CD4-positive, alpha-beta memory T cell (primary cell): ENCODE data around the gene NR1D2. TPM values are rescaled to one million over a fixed set of nuclear protein-coding genes. Genes with fewer than 3 reads are reported as not detected.
A peak's percentile ranks its signal among the peaks of the same experiment; 100 is the strongest.

Experiments
- CTCF ChIA-PET: fragments of 350-600 bp; sonication (Branson Sonifier 250); formaldehyde crosslinking; loops from one replicate; lab custom pipeline; 2021; ENCODE audit warnings: inconsistent platforms; ENCODE audit not compliant: partially characterized antibody; lab: Charles Lee
- POLR2A ChIA-PET: fragments of 350-600 bp; sonication (Branson Sonifier 250); formaldehyde crosslinking; loops from one replicate; lab custom pipeline; 2021; ENCODE audit not compliant: partially characterized antibody; lab: Charles Lee
- DNase-seq, 5 donors: peaks; one replicate each; pipeline versions ENCODE4 v3.0.0 to v3.0.0-alpha.2; 2020 to 2022; ENCODE audit warnings: mixed read lengths in 1 of 5
- H3K27ac ChIP-seq: one replicate; pipeline ENCODE4 v1.7.0; 2013; ENCODE audit warnings: low read depth, low read length
- H3K27me3 ChIP-seq: 2 replicates; pipeline ENCODE4 v1.7.0; 2013; ENCODE audit warnings: mild to moderate bottlenecking, low read length, moderate library complexity; ENCODE audit not compliant: insufficient read depth
- H3K36me3 ChIP-seq: 2 replicates; pipeline ENCODE4 v1.7.0; 2013; ENCODE audit warnings: mild to moderate bottlenecking, low read length, moderate library complexity; ENCODE audit not compliant: insufficient read depth
- H3K4me1 ChIP-seq: 2 replicates; pipeline ENCODE4 v1.7.0; 2013; ENCODE audit warnings: mild to moderate bottlenecking, low read length, moderate library complexity; ENCODE audit not compliant: insufficient read depth
- H3K4me3 ChIP-seq, 2 donors: one replicate each; pipeline ENCODE4 v1.7.0; 2013; ENCODE audit warnings: low read length in 2 of 2, mild to moderate bottlenecking in 1 of 2
- H3K9me3 ChIP-seq, 2 donors: one replicate each; pipeline ENCODE4 v1.7.0; 2013; ENCODE audit warnings: low read length in 2 of 2, control low read depth in 1 of 2; ENCODE audit not compliant: control insufficient read depth in 1 of 2
- H3K27ac Mint-ChIP-seq, 7 donors: one replicate each; pipeline ENCODE4 v1.8.0; 2020 to 2021; ENCODE audit warnings: mixed read lengths in 7 of 7, mild to moderate bottlenecking in 6 of 7, inconsistent platforms in 3 of 7, moderate library complexity in 3 of 7
- H3K27me3 Mint-ChIP-seq, 2 donors: one replicate each; pipeline ENCODE4 v1.8.0; 2020 to 2021; ENCODE audit warnings: mixed read lengths in 2 of 2
- H3K36me3 Mint-ChIP-seq, 2 donors: one replicate each; pipeline ENCODE4 v1.8.0; 2020 to 2021; ENCODE audit warnings: mixed read lengths in 2 of 2, inconsistent platforms in 1 of 2, mild to moderate bottlenecking in 1 of 2
- H3K4me1 Mint-ChIP-seq, 4 donors: one replicate each; pipeline ENCODE4 v1.8.0; 2020 to 2021; ENCODE audit warnings: mixed read lengths in 4 of 4, mild to moderate bottlenecking in 1 of 4
- H3K4me3 Mint-ChIP-seq, 8 donors: one replicate each; pipeline ENCODE4 v1.8.0; 2020 to 2021; ENCODE audit warnings: mixed read lengths in 8 of 8, mild to moderate bottlenecking in 7 of 8, moderate library complexity in 6 of 8, inconsistent platforms in 3 of 8
- H3K9me3 Mint-ChIP-seq, 8 donors: one replicate each; pipeline ENCODE4 v1.8.0; 2020 to 2021; ENCODE audit warnings: mixed read lengths in 8 of 8, mild to moderate bottlenecking in 5 of 8, inconsistent platforms in 3 of 8, moderate library complexity in 1 of 8
- intact Hi-C: fragments of 100-400 bp; cut with micrococcal nuclease; formaldehyde crosslinking; loops from one replicate; pipeline ENCODE4 v1.15.1; 2023
- polyA plus RNA-seq, 2 donors: library from polyadenylated mRNA; unstranded; fragments of 300-500 nt; fragmentation: Illumina TruSeq; gene quantifications; one replicate each; pipeline ENCODE4 v1.2.3, GENCODE V29; 2021
- total RNA-seq, 2 experiments: library from RNA; stranded (reverse); gene quantifications; one replicate each; pipeline ENCODE4 v1.2.3, GENCODE V29; 2021

Gene NR1D2
- total and polyA plus RNA-seq, 4 experiments from 2014 or later = 28.1 to 70.5 (median 65.2) TPM

GRCh38 chr3:23941440-23941839 lies 3.6 kb upstream of the NR1D2 start:
- DNase-seq = no peak
- H3K4me1 ChIP-seq = peaks cover 8% of the 10 kb centered on the region
- H3K27ac Mint-ChIP-seq = no peak overlapping the region
- H3K27ac ChIP-seq = no peak overlapping the region
- H3K36me3 ChIP-seq = no peaks in the 10 kb centered on the region
- peaks cover 0 to 2% (median 0%) of the 10 kb centered on the region in 8 donors for H3K9me3 Mint-ChIP-seq
- peaks cover 1 to 3% of the 10 kb centered on the region in 2 donors for H3K27me3 Mint-ChIP-seq
- H3K4me3 ChIP-seq = no peak overlapping the region
- POLR2A ChIA-PET = interaction anchor here (1.0 to 1.7 kb wide), 2 partner anchors 20 to 24 kb away, joined by 4 to 6 read pairs; partner anchors contain the start of genes NKIRAS1 and RPL15
- peaks cover 10 to 17% (median 11%) of the 10 kb centered on the region in 4 donors for H3K4me1 Mint-ChIP-seq
- H3K9me3 ChIP-seq = no peaks in the 10 kb centered on the region
- no peaks in the 10 kb centered on the region for H3K27me3 ChIP-seq
- no peak overlapping the region for H3K4me3 Mint-ChIP-seq
- intact Hi-C loops = no loop called here
- peaks cover 0 to 5% of the 10 kb centered on the region in 2 donors for H3K36me3 Mint-ChIP-seq
- CTCF ChIA-PET = no interaction called here

GRCh38 chr3:23942546-23942945 lies 2.5 kb upstream of the NR1D2 start:
- Histone ChIP-seq H3K9me3 (no peaks in the 10 kb centered on the region), H3K27me3 (no peaks in the 10 kb centered on the region), H3K36me3 (no peaks in the 10 kb centered on the region), H3K4me3 (no peak overlapping the region), H3K27ac (no peak overlapping the region), H3K4me1 (peaks cover 19% of the 10 kb centered on the region)
- CTCF ChIA-PET = no interaction called here
- POLR2A ChIA-PET = interaction anchor here (1.7 kb wide), 1 partner anchor 26 kb away, joined by 6 read pairs; the partner anchor contains the start of genes NKIRAS1 and RPL15
- no peak overlapping the region for H3K4me3 Mint-ChIP-seq
- H3K9me3 Mint-ChIP-seq = peaks cover 0 to 2% (median 0%) of the 10 kb centered on the region in 8 donors
- DNase-seq = no peak
- peaks cover 6 to 11% of the 10 kb centered on the region in 2 donors for H3K36me3 Mint-ChIP-seq
- intact Hi-C loops = no loop called here
- H3K27me3 Mint-ChIP-seq = no peaks in the 10 kb centered on the region
- peak overlapping the region in 1 of 7 donors; percentile 94 for H3K27ac Mint-ChIP-seq
- H3K4me1 Mint-ChIP-seq = peaks cover 15 to 25% (median 17%) of the 10 kb centered on the region in 4 donors

GRCh38 chr3:23944007-23944783 lies 891 bp upstream of the NR1D2 start:
- CTCF ChIA-PET = interaction anchor here (1.1 kb wide), 1 partner anchor 27 kb away, joined by 9 read pairs; the partner anchor contains the start of genes NKIRAS1 and RPL15
- Histone ChIP-seq H3K4me3 (no peak overlapping the region), H3K9me3 (no peaks in the 10 kb centered on the region), H3K27ac (no peak overlapping the region), H3K27me3 (no peaks in the 10 kb centered on the region), H3K36me3 (no peaks in the 10 kb centered on the region), H3K4me1 (peaks cover 36% of the 10 kb centered on the region)
- Mint-ChIP-seq H3K4me3 (peak overlapping the region; percentile 82 to 90 (median 84)), H3K4me1 (peaks cover 21 to 42% (median 29%) of the 10 kb centered on the region in 4 donors), H3K27me3 (no peaks in the 10 kb centered on the region), H3K9me3 (no peaks in the 10 kb centered on the region), H3K36me3 (peaks cover 12 to 15% of the 10 kb centered on the region in 2 donors), H3K27ac (peak overlapping the region; percentile 91 to 96 (median 94))
- peak in 3 of 5 donors; percentile 14 to 40 (median 26) for DNase-seq
- intact Hi-C loops = loop anchor here (2.0 kb wide), 3 partner anchors 55 to 1839 kb away; partner anchors contain the start of gene NGLY1
- POLR2A ChIA-PET = interaction anchor here (1.3 to 8.8 kb wide), 3 partner anchors 19 to 26 kb away, joined by 4 to 142 read pairs (median 6); partner anchors contain the start of genes NKIRAS1 and RPL15

- Histone ChIP-seq H3K27ac (peak overlapping the region; percentile 94), H3K36me3 (no peaks in the 10 kb centered on the region), H3K4me1 (peaks cover 50% of the 10 kb centered on the region), H3K27me3 (no peaks in the 10 kb centered on the region), H3K4me3 (peak overlapping the region in 1 of 2 donors; percentile 58), H3K9me3 (no peaks in the 10 kb centered on the region)
- H3K36me3 Mint-ChIP-seq = peaks cover 15 to 22% of the 10 kb centered on the region in 2 donors
- intact Hi-C loops = loop anchor here (1.0 to 2.0 kb wide), 5 partner anchors 28 to 1837 kb away; partner anchors contain the start of genes NGLY1, RPL15 and TOP2B
- POLR2A ChIA-PET = interaction anchor here (1.1 to 8.8 kb wide), 2 partner anchors 28 to 103 kb away, joined by 4 to 142 read pairs; partner anchors contain the start of genes NKIRAS1 and RPL15
- H3K4me3 Mint-ChIP-seq = peak overlapping the region in 5 of 8 donors; percentile 36 to 69 (median 58)
- H3K27ac Mint-ChIP-seq = peak overlapping the region in 3 of 7 donors; percentile 23 to 96 (median 63)
- H3K9me3 Mint-ChIP-seq = no peaks in the 10 kb centered on the region
- no peak for DNase-seq
- CTCF ChIA-PET = interaction anchor here (1.0 to 1.4 kb wide), 2 partner anchors 29 to 57 kb away, joined by 4 to 5 read pairs; partner anchors contain the start of genes NKIRAS1 and RPL15
- H3K4me1 Mint-ChIP-seq = peaks cover 35 to 56% (median 42%) of the 10 kb centered on the region in 4 donors
- no peaks in the 10 kb centered on the region for H3K27me3 Mint-ChIP-seq
These were observed 502 bp downstream of the NR1D2 start for GRCh38 chr3:23945663-23945912.

GRCh38 chr3:23945913-23946687 lies 1.0 kb downstream of the NR1D2 start:
- Mint-ChIP-seq H3K4me3 (peak overlapping the region; percentile 85 to 95 (median 88)), H3K27ac (peak overlapping the region; percentile 93 to 96 (median 95)), H3K27me3 (no peaks in the 10 kb centered on the region), H3K36me3 (peaks cover 15 to 22% of the 10 kb centered on the region in 2 donors), H3K9me3 (no peaks in the 10 kb centered on the region), H3K4me1 (peaks cover 37 to 61% (median 45%) of the 10 kb centered on the region in 4 donors)
- Histone ChIP-seq H3K27ac (peak overlapping the region; percentile 94), H3K4me1 (peaks cover 53% of the 10 kb centered on the region), H3K4me3 (peak overlapping the region; percentile 83 to 86), H3K9me3 (no peaks in the 10 kb centered on the region), H3K36me3 (no peaks in the 10 kb centered on the region), H3K27me3 (no peaks in the 10 kb centered on the region)
- intact Hi-C loops = loop anchor here (1.0 to 2.0 kb wide), 5 partner anchors 29 to 1837 kb away; partner anchors contain the start of genes NGLY1, RPL15 and TOP2B
- ChIA-PET CTCF (interaction anchor here (1.0 to 1.4 kb wide), 2 partner anchors 29 to 57 kb away, joined by 4 to 5 read pairs; partner anchors contain the start of genes NKIRAS1 and RPL15), POLR2A (interaction anchor here (1.1 to 8.8 kb wide), 2 partner anchors 28 to 104 kb away, joined by 4 to 142 read pairs; partner anchors contain the start of genes NKIRAS1 and RPL15)
- DNase-seq = peak; percentile 97 to 98 (median 98)

GRCh38 chr3:23948761-23949160 lies 3.7 kb downstream of the NR1D2 start:
- Mint-ChIP-seq H3K27me3 (no peaks in the 10 kb centered on the region), H3K4me1 (peaks cover 56 to 83% (median 65%) of the 10 kb centered on the region in 4 donors), H3K4me3 (no peak overlapping the region), H3K9me3 (peaks cover 0 to 2% (median 0%) of the 10 kb centered on the region in 8 donors), H3K27ac (peak overlapping the region in 2 of 7 donors; percentile 9 to 96), H3K36me3 (peaks cover 15 to 31% of the 10 kb centered on the region in 2 donors)
- Histone ChIP-seq H3K4me3 (no peak overlapping the region), H3K27ac (no peak overlapping the region), H3K4me1 (peaks cover 76% of the 10 kb centered on the region), H3K27me3 (no peaks in the 10 kb centered on the region), H3K9me3 (no peaks in the 10 kb centered on the region), H3K36me3 (no peaks in the 10 kb centered on the region)
- ChIA-PET CTCF (no interaction called here), POLR2A (interaction anchor here (8.8 kb wide), 1 partner anchor 31 kb away, joined by 142 read pairs; the partner anchor contains the start of genes NKIRAS1 and RPL15)
- intact Hi-C loops = no loop called here
- no peak for DNase-seq
